Measurements from ENCODE around the gene ATP5F1B. TPM values are rescaled to one million over a fixed set of nuclear protein-coding genes. Genes with fewer than 3 reads are reported as not detected.

Gene ATP5F1B
- total RNA-seq, 1 experiment from 2014 or later = 1,051 TPM

Other genes with a start within 250 kb of the ATP5F1B start
- gene TIMELESS, start 196.6 kb downstream of the ATP5F1B start, total RNA-seq (2021; ENCODE audit: unreplicated experiment) = 47.0 TPM
- 0.79 TPM for gene MIP, start 191.3 kb downstream of the ATP5F1B start, total RNA-seq (2021; ENCODE audit: unreplicated experiment)
- 2.5 TPM for gene SPRYD4, start 177.4 kb downstream of the ATP5F1B start, total RNA-seq (2021; ENCODE audit: unreplicated experiment)
- not detected for gene GLS2, start 157.8 kb downstream of the ATP5F1B start, total RNA-seq (2021; ENCODE audit: unreplicated experiment)
- 40.8 TPM for gene RBMS2, start 124.2 kb downstream of the ATP5F1B start, total RNA-seq (2021; ENCODE audit: unreplicated experiment)
- gene BAZ2A, start 15.7 kb downstream of the ATP5F1B start, total RNA-seq (2021; ENCODE audit: unreplicated experiment) = 106 TPM
- gene PTGES3, start 42.3 kb upstream of the ATP5F1B start, total RNA-seq (2021; ENCODE audit: unreplicated experiment) = 404 TPM
- gene NACA, start 79.3 kb upstream of the ATP5F1B start, total RNA-seq (2021; ENCODE audit: unreplicated experiment) = 896 TPM
- 53.3 TPM for gene PRIM1, start 106.3 kb upstream of the ATP5F1B start, total RNA-seq (2021; ENCODE audit: unreplicated experiment)
- 1.9 TPM for gene HSD17B6, start 117.3 kb upstream of the ATP5F1B start, total RNA-seq (2021; ENCODE audit: unreplicated experiment)

All from HCT116 (cell line).